Stimulated activated CD4-positive, alpha-beta T cell treated with anti-CD3 and anti-CD28 coated beads, Interleukin-12 subunit alpha, Interleukin-12 subunit beta, amount 100 ng/mL, for 24 hours (primary cell): ENCODE data around the gene CD81.

Experiments used
- DNase-seq, 2 experiments: peaks; one replicate each; pipeline ENCODE4 v3.0.0-alpha.2; 2020; ENCODE audit warnings: low read depth in 2 of 2

Gene CD81

GRCh38 chr11:2404735-2405196 lies 27.7 kb downstream of the CD81 start:
- DNase-seq, result no peak

DNA sequence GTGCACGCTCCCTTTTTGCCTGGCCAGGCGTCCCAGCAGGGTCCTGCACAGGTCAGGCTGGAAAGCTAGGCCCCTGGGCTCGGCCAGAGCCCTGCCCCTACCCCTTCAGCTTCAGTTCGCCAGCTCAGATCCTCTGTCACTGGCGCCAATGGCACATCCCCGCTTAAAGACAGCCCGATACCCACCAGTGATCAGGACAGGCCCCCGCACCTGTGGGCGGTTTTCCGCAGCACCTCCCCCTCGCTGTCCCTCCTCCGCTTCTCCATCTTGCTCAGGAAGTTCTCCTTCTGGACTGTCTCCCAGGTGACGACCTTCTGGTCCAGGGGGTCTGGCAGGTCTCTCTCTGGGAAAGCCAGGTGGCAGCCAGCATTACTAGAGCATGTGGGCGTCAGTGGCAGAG lies 29.3 kb downstream of the CD81 start:
- no peak for DNase-seq

- no peak for DNase-seq
Observed at GRCh38 chr11:2406878-2407410, 29.8 kb downstream of the CD81 start.

DNA sequence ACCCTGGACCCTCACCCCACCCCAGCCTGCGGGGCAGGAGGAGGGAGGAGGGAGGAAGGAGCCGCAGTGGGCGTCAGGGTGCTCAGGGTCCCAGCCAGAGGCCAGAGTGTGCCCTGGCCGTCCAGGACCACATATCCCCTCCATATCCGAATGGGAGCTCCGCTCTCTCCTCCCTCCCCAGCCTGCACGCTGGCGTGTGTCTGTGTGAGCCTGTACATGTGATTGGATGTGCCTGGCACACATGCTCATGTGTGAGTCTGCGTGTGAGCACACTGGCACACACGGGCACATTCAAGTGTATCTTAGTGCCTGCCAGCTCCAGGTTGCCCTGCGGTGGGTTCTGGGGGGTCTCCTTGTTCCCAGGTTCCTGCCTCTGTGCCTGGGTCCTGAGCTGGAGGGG lies 31.6 kb downstream of the CD81 start:
- no peak for DNase-seq

GRCh38 chr11:2409126-2409525 lies 32.0 kb downstream of the CD81 start:
- DNase-seq, result no peak

DNA sequence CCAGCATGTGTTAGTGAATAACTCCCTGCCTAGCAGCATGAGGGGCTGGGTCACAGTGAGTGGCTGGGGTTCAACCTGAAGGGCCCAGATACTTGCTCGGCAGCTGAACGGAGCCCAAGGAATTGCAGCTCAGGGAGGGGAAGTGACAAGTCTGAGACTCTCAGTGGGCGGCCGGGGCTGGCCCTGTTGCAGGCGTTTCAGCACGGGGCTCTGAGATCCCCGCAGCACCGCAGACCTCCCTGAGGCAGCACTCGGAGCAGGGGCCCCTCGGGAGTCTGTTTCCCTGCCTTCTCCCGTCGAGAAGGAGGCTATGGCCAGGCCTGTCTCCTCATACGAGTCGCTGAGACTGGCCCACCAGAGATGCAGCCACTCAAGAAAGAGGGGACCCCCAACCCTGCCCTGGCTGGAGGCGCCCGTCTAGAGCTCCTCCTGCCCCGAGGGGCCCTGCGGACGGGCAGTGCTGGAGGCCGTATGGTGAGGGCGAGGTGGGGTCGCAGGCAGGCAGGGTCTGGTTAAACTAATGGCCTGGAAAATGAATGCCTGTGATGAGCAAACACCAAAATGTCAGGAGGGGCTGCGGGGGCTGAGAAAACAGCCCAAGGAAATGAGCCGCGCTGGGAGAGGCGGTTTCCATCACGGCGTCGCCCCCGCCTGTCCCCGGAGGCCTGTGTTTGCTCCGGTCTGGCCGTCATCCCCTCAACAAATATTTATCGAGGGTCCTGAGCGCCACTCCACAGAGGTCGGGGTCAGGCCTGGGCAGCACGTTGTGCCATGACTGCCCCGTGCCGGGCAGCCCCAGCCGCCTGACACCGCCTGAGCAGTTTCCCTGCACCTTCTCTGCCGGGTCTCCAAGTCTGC lies 32.7 kb downstream of the CD81 start:
- DNase-seq, result no peak

DNA sequence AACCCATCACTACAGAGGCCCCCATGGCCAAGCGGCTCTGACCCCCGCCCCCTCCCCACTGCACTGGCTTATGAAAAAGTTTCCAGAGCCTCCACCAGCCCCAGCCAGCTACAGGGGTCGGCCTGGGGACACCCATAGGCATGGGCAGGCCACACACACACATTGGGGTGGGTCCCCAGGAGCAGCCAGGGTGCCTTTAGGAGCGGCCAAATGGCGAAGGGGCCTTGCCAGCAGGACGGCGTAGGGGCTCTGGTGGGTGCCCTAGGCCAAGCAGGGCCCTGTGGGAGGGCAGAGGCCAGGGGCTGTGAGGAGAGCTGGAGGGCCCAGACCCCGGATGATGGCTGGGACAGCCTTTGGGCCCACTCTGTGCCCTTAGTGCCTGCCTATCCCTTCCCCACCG lies 33.5 kb downstream of the CD81 start:
- DNase-seq, result no peak

DNA sequence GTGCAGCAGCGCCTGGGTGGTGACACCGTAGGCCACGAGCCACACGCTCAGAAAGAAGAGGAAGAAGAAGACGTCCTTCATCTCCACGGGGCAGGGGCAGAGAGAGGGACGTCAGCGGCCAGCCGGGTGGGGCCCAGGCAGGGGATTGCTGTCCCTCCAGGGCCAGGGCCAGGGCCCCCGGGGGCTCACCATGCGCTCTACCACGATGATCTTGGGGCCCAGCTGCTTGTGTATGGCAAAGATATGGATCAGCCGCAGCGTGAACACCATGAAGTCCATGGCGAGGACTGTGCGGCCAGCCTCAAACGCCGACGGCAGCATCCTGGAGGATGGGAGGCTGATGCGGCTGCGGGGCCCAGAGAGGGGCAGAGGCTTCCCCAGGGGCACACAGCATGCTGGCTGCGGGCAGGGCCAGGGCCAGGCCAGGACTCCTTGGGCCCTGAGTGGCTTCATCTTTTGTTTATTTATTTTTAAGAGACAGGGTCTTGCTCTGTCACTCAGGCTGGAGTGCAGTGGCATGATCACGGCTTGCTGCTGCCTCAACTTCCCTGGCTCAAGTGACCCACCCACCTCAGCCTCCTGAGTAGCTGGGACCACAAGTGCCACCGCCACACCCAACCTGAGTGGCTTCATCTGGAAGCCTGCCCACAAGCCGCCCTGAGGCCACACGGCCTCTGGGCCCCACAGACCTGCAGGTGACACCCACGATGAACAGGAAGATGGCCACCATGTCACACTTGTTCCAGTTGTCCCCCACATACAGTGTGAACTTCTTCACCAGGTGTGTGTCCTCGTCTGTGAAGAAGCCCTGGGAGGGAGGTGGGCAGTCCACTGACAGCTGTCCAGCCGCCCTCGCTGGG lies 34.6 kb downstream of the CD81 start:
- no peak for DNase-seq

DNA sequence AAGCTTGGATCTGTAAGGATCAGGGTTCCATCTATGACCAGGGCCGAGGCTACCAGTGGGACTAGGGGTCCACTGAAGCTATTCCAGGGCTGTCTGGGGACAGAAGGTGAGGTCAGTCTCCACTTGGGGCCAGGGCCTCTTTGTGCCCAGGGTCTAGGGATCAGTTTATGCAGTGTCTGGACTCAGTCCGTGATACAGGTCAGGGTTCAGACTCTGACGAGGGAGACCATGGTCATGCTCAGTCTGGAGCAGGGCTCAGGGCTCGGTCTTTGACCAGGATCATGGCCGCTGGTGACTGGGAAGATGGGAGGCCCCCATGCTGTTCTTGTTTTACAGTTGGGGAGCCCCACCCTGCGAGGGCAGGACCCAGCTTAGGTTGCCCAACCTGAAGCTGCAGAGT lies 35.2 kb downstream of the CD81 start:
- no peak for DNase-seq

- no peak for DNase-seq
Observed at GRCh38 chr11:2413742-2414579, 36.9 kb downstream of the CD81 start.

- no peak for DNase-seq
Observed at GRCh38 chr11:2414616-2415015, 37.5 kb downstream of the CD81 start.

DNA sequence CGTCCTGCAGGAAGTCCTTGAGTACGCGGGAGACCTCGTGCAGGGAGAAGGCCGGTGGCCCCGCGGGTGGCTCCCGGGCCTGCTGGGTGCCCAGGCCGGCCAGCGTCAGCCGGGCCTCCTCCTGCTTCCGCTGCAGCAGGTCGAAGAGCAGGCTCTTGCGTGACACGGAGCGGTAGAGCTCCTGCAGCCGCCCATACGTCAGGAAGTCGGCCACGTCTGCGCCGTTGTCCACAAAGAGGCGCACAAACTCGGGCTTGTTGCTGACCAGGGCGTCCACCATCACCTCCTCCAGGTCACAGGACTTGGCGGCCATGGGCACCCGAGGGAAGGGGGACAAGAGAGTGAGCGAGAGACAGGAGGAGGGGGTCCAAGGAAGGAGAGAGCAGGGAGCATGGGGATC lies 38.1 kb downstream of the CD81 start:
- no peak for DNase-seq

GRCh38 chr11:2415601-2416380 lies 38.7 kb downstream of the CD81 start:
- DNase-seq, result no peak

DNA sequence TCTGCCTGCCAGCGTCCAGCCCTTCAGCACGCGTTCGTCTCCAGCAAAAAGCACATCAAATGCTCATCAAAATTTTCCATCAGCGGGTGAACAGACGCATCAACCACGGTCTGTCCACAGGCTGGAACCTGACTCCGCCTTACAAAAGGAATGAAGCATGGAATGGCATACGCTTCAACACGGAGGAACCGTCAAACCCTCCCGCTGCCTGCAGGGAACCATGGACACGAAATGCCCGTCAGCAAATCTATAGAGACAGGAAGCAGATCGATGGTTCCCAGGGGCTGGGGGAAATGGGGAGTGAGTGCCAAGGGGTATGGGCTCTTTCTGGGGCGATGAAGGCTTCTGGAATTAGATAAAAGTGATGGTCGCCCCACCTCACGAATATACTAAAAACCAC lies 39.7 kb downstream of the CD81 start:
- no peak for DNase-seq

GRCh38 chr11:2417856-2418692 lies 41.0 kb downstream of the CD81 start:
- no peak for DNase-seq

DNA sequence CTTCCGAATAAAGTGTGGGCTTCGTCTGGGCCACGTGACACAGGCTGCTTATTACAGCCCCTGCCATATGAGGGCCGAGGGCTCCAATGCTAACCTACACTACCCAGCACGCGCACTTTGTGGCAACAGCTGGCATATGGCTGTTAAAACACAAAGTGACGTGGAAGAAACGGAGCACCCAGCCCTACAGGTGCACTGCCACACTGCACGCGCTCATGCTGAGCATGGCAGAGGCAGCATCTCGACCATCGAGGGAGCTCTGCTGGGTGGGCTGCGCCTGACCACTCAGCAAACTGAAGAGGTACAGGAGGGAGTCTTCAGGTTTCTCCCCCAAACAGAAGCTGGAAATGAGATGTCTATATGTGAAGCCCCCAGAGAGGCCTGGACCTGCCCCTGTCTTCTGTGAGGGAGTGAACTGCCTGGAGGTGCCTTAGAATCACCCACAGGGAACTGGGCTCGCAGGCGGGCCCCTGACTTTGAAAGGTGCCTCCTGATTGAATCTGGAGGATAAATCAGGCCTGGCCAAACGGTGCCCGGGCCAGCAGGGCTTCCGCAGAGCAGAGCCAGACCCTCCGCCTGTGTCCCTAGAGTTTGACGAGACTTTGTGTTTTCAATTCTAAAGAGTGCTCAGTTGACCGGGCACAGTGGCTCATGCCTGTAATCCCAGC lies 41.7 kb downstream of the CD81 start:
- no peak for DNase-seq

DNA sequence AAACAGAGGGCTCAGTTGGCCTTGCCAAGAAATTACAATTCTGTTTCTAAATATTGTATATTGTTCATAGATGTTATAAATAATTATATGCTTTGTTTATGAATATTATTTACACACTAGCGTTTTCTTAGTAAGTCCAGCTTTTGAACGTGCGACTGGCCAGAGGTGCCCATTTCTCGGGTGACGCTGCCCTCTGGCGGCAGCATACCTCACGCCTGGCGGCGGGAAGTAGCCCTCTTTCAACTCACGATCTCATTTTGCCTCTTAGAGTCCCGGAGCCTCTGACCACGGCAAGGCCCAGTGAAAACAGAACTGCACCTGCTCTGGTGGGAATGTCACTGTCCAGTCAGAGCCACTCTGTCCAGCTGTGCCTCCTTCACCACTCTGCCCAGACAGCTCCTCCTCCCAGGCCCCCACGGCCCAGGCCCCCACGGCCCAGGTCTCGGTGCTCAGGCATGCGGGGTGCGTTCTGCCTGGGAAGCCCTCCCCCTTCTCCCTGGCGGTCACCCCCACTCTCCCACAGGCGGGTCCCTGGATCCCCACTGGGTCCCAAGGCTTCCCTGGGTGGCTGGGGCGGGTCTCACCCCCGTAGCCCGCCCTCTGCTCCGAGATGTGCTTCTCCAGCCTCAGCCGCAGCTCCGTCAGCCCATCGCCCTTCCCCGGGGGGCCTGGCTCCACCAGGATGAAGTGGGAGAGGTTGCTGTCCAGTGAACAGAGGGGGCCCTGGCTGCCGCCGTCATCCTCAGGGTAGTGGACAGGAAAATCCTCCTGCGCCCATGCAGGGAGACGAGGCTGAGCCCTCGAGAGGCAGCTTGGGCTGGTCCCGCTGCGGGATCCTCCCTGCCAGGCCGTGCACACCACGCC lies 42.8 kb downstream of the CD81 start:
- DNase-seq, result peak in 1 of 2 experiments; percentile 52

- DNase-seq, result peak; percentile 47 to 67
Observed at GRCh38 chr11:2420502-2421225, 43.6 kb downstream of the CD81 start.
